ENCODE results near the gene LRRC74B. TPM values are rescaled to one million over a fixed set of nuclear protein-coding genes. Genes with fewer than 3 reads are reported as not detected.
A peak's percentile ranks its signal among the peaks of the same experiment; 100 is the strongest.

The LRRC74B gene
- total and polyA plus RNA-seq, 4 experiments from 2014 or later, result not detected

- Histone ChIP-seq H3K36me3 (ENCODE audit: insufficient read depth, low read length) (peaks cover 24% of the 10 kb centered on the region), H3K27me3 (ENCODE audit: insufficient read depth, low read length) (no peaks in the 10 kb centered on the region), H3K27ac (ENCODE audit: low read depth, low read length) (peak overlapping the region; percentile 95), H3K9me3 (ENCODE audit: control insufficient read depth in 1 of 2, low read length in 2 of 2) (no peaks in the 10 kb centered on the region), H3K4me1 (ENCODE audit: insufficient read depth, low read length) (peaks cover 34% of the 10 kb centered on the region), H3K4me3 (ENCODE audit: low read length in 2 of 2) (no peak overlapping the region)
- ChIA-PET POLR2A (ENCODE audit: partially characterized antibody) (interaction anchor here (1.2 to 5.1 kb wide), 5 partner anchors 9 to 18 kb away, joined by 4 to 45 read pairs (median 11); partner anchors contain the start of gene LZTR1), CTCF (ENCODE audit: partially characterized antibody) (interaction anchor here (0.7 kb wide), 1 partner anchor 13 kb away, joined by 4 read pairs; no protein-coding TSS in a partner anchor)
- Mint-ChIP-seq H3K27me3 (no peaks in the 10 kb centered on the region), H3K27ac (peak overlapping the region in 4 of 7 donors; percentile 15 to 100 (median 100)), H3K4me1 (peaks cover 13 to 54% (median 24%) of the 10 kb centered on the region in 4 donors), H3K9me3 (peaks cover 0 to 3% (median 0%) of the 10 kb centered on the region in 8 donors), H3K36me3 (peaks cover 0 to 39% of the 10 kb centered on the region in 2 donors), H3K4me3 (peak overlapping the region in 4 of 8 donors; percentile 95 to 98 (median 96))
- DNase-seq, result no peak
- intact Hi-C loops (cut with micrococcal nuclease), result loop anchor here (2.0 to 5.0 kb wide), 2 partner anchors 141 to 628 kb away; partner anchors contain the start of genes PI4KA and SNAP29
These were observed 46.2 kb upstream of the LRRC74B start for GRCh38 chr22:20999350-21000206.

DNA sequence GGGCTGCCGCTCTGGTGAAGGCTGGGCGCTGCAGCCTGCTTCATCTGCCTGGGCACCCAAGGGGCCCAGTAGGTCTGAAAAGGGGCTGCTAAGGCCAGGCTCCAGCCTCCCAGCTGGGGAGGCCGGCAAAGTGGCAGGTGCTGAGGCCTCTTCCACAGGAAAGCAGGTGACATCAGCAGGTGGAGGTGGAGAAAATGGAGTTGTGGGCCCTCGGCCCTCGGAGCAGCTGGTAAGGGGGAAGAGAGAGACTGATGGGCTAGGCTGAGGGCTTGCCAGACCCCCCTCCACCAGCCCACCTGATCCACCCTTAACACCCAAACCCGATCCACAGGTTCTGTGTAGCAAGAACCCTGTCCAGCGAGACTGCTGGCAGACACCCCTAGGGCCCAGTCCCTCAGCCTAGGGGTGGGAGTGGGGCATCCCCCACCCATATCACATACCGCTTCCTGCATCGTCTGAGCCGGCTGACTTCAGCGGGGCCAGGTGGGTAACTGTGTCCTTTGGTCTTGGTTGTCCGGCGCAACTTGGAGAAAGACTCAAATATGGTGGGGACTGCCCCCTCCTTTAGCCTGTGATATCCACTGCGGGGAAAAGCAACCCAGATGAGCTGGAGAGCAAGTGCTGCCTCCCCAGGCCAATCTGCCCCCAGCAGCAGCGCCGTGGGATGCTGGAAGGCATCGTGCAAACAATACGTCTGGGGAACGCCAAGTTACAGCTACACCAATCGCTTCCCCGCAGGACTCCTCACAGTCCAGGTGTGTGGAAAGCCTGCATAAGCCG, 45.3 kb upstream of the LRRC74B start:
- CTCF ChIA-PET (ENCODE audit: partially characterized antibody), result interaction anchor here (0.7 kb wide), 2 partner anchors 13 to 14 kb away, joined by 3 to 4 read pairs; no protein-coding TSS in a partner anchor
- POLR2A ChIA-PET (ENCODE audit: partially characterized antibody), result interaction anchor here (0.6 to 5.1 kb wide), 6 partner anchors 10 to 141 kb away, joined by 3 to 48 read pairs (median 10); partner anchors contain the start of genes LZTR1 and P2RX6
- peak overlapping the region; percentile 88 to 98 (median 96) for H3K4me3 Mint-ChIP-seq
- H3K36me3 Mint-ChIP-seq, result peaks cover 0 to 37% of the 10 kb centered on the region in 2 donors
- no peak for DNase-seq
- Histone ChIP-seq H3K9me3 (ENCODE audit: control insufficient read depth in 1 of 2, low read length in 2 of 2) (no peaks in the 10 kb centered on the region), H3K4me3 (ENCODE audit: low read length in 2 of 2) (peak overlapping the region; percentile 79 to 92), H3K27ac (ENCODE audit: low read depth, low read length) (peak overlapping the region; percentile 95), H3K27me3 (ENCODE audit: insufficient read depth, low read length) (no peaks in the 10 kb centered on the region), H3K4me1 (ENCODE audit: insufficient read depth, low read length) (peaks cover 34% of the 10 kb centered on the region), H3K36me3 (ENCODE audit: insufficient read depth, low read length) (peaks cover 24% of the 10 kb centered on the region)
- no peaks in the 10 kb centered on the region for H3K27me3 Mint-ChIP-seq
- H3K9me3 Mint-ChIP-seq, result peaks cover 0 to 3% (median 0%) of the 10 kb centered on the region in 8 donors
- intact Hi-C loops (cut with micrococcal nuclease), result loop anchor here (2.0 to 5.0 kb wide), 2 partner anchors 142 to 627 kb away; partner anchors contain the start of genes PI4KA and SNAP29
- peak overlapping the region; percentile 98 to 100 (median 100) for H3K27ac Mint-ChIP-seq
- H3K4me1 Mint-ChIP-seq, result peaks cover 13 to 54% (median 24%) of the 10 kb centered on the region in 4 donors

GRCh38 chr22:21000987-21001600, 44.7 kb upstream of the LRRC74B start:
- ChIA-PET CTCF (ENCODE audit: partially characterized antibody) (interaction anchor here (0.7 kb wide), 1 partner anchor 14 kb away, joined by 3 read pairs; no protein-coding TSS in a partner anchor), POLR2A (ENCODE audit: partially characterized antibody) (interaction anchor here (0.6 to 5.1 kb wide), 6 partner anchors 11 to 142 kb away, joined by 3 to 48 read pairs (median 10); partner anchors contain the start of genes LZTR1 and P2RX6)
- Histone ChIP-seq H3K9me3 (ENCODE audit: control insufficient read depth in 1 of 2, low read length in 2 of 2) (no peaks in the 10 kb centered on the region), H3K36me3 (ENCODE audit: insufficient read depth, low read length) (peaks cover 24% of the 10 kb centered on the region), H3K4me3 (ENCODE audit: low read length in 2 of 2) (peak overlapping the region; percentile 79 to 92), H3K27me3 (ENCODE audit: insufficient read depth, low read length) (no peaks in the 10 kb centered on the region), H3K27ac (ENCODE audit: low read depth, low read length) (peak overlapping the region; percentile 95), H3K4me1 (ENCODE audit: insufficient read depth, low read length) (peaks cover 34% of the 10 kb centered on the region)
- Mint-ChIP-seq H3K4me1 (peaks cover 13 to 53% (median 24%) of the 10 kb centered on the region in 4 donors), H3K4me3 (peak overlapping the region; percentile 88 to 98 (median 96)), H3K27me3 (no peaks in the 10 kb centered on the region), H3K36me3 (peaks cover 0 to 33% of the 10 kb centered on the region in 2 donors), H3K9me3 (peaks cover 0 to 3% (median 0%) of the 10 kb centered on the region in 8 donors), H3K27ac (peak overlapping the region; percentile 98 to 100 (median 100))
- no peak for DNase-seq
- intact Hi-C loops (cut with micrococcal nuclease), result loop anchor here (1.0 to 5.0 kb wide), 3 partner anchors 84 to 626 kb away; partner anchors contain the start of genes CRKL, PI4KA and SNAP29

DNA sequence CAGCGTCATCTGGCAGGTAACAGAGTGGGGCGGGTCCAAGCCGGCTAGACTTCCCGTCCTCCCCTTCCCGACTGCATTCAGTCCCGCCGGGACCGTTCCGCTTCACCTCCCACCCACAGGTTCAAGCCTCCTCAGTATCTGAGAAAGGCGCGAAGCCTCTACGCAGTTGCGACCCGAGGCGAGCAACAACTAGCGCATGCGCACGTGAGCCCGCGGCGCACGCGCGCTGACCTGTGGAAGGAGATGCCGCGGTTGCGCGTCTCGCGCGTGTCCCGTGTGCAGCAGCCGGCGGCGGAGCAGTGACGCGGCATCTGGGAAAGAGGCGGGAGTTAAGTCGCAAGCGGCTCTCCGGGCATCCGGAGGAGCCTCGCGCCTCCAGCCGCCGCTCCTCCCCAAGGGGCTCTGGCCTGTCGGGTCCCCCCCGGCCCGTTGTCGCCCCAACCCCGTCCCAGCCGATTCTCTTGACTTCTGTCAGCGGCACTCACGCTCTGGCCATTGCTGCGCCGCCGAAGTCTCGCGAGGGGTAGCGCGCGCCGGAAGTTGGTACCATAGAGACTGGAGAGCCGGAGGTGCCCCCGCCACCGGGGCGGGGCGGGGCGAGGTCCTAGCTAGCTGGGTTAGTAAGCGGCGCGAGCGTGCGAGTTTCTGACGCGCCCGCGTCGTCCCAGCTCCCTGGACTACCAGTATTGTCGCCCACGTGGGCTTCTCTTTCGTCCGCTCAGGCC, 44.0 kb upstream of the LRRC74B start, which contains the start of gene THAP7:
THAP7 (minus strand) TSS at position 518 of the 725 bp plus-strand sequence; CDS start at position 311, 207 bp downstream.
- Mint-ChIP-seq H3K36me3 (peaks cover 0 to 29% of the 10 kb centered on the region in 2 donors), H3K4me1 (peaks cover 13 to 50% (median 24%) of the 10 kb centered on the region in 4 donors), H3K4me3 (peak within 1 kb of the TSS; percentile 88 to 98 (median 96)), H3K9me3 (peaks cover 0 to 3% (median 0%) of the 10 kb centered on the region in 8 donors), H3K27ac (peak within 1 kb of the TSS; percentile 98 to 100 (median 100)), H3K27me3 (no peaks in the 10 kb centered on the region)
- Histone ChIP-seq H3K9me3 (ENCODE audit: control insufficient read depth in 1 of 2, low read length in 2 of 2) (no peaks in the 10 kb centered on the region), H3K4me1 (ENCODE audit: insufficient read depth, low read length) (peaks cover 34% of the 10 kb centered on the region), H3K36me3 (ENCODE audit: insufficient read depth, low read length) (peaks cover 24% of the 10 kb centered on the region), H3K27ac (ENCODE audit: low read depth, low read length) (peak within 1 kb of the TSS; percentile 95), H3K27me3 (ENCODE audit: insufficient read depth, low read length) (no peaks in the 10 kb centered on the region), H3K4me3 (ENCODE audit: low read length in 2 of 2) (peak within 1 kb of the TSS; percentile 79 to 92)
- ChIA-PET CTCF (ENCODE audit: partially characterized antibody) (interaction anchor here (0.6 to 1.5 kb wide), 4 partner anchors 11 to 101 kb away, joined by 3 to 4 read pairs (median 3); partner anchors contain the start of gene LZTR1), POLR2A (ENCODE audit: partially characterized antibody) (interaction anchor here (0.8 to 5.1 kb wide), 8 partner anchors 8 to 628 kb away, joined by 3 to 48 read pairs (median 5); partner anchors contain the start of genes CRKL, LZTR1, P2RX6 and YDJC)
- DNase-seq, result peak; percentile 97 to 99 (median 98)
- intact Hi-C loops (cut with micrococcal nuclease), result loop anchor here (1.0 to 5.0 kb wide), 4 partner anchors 19 to 626 kb away; partner anchors contain the start of genes CRKL, LZTR1, PI4KA and SNAP29

DNA sequence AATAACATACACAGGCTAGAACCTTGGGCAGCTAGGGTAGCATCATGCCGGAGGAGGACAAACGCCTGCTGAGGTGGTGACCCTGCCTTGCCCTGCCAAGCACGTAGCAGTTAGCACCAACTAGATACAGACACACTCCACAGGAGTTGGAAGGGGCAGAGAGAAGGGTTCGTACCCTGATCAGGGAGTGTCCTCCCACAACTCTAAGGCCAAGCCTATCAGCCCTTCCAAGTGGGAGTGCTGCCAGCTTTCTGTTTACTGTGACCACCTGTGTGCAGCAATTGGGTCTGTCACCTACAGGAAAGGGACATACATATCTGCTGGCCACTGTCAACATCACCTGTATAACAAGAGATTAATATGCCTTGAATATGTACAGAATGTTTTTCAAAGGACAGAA, 42.0 kb upstream of the LRRC74B start:
- Histone ChIP-seq H3K4me1 (ENCODE audit: insufficient read depth, low read length) (peaks cover 34% of the 10 kb centered on the region), H3K27me3 (ENCODE audit: insufficient read depth, low read length) (no peaks in the 10 kb centered on the region), H3K36me3 (ENCODE audit: insufficient read depth, low read length) (peaks cover 17% of the 10 kb centered on the region), H3K27ac (ENCODE audit: low read depth, low read length) (peak overlapping the region; percentile 10), H3K4me3 (ENCODE audit: low read length in 2 of 2) (no peak overlapping the region), H3K9me3 (ENCODE audit: control insufficient read depth in 1 of 2, low read length in 2 of 2) (no peaks in the 10 kb centered on the region)
- Mint-ChIP-seq H3K4me1 (peaks cover 15 to 43% (median 25%) of the 10 kb centered on the region in 4 donors), H3K9me3 (peaks cover 0 to 3% (median 0%) of the 10 kb centered on the region in 8 donors), H3K27me3 (no peaks in the 10 kb centered on the region), H3K27ac (peak overlapping the region; percentile 60 to 100 (median 98)), H3K36me3 (peaks cover 0 to 19% of the 10 kb centered on the region in 2 donors), H3K4me3 (peak overlapping the region in 2 of 8 donors; percentile 96 to 98)
- ChIA-PET CTCF (ENCODE audit: partially characterized antibody) (interaction anchor here (1.2 kb wide), 1 partner anchor 87 kb away, joined by 3 read pairs; the partner anchor contains the start of gene CRKL), POLR2A (ENCODE audit: partially characterized antibody) (interaction anchor here (0.7 to 5.1 kb wide), 3 partner anchors 10 to 496 kb away, joined by 3 to 48 read pairs (median 45); partner anchors contain the start of genes LZTR1, MED15 and P2RX6)
- intact Hi-C loops (cut with micrococcal nuclease), result loop anchor here (5.0 kb wide), 1 partner anchor 624 kb away; no protein-coding TSS in a partner anchor
- no peak for DNase-seq

Measured in CD4-positive, alpha-beta memory T cell (primary cell).